HG02885 (cell line): ENCODE data around the gene GALNTL6.

Experiments
- ATAC-seq: cut with Tn5 transposase; IDR thresholded peaks from one replicate; pipeline ENCODE4 v1.9.1; 2021; ENCODE audit warnings: mild to moderate bottlenecking; ENCODE audit not compliant: unreplicated experiment, poor library complexity

The GALNTL6 gene

DNA sequence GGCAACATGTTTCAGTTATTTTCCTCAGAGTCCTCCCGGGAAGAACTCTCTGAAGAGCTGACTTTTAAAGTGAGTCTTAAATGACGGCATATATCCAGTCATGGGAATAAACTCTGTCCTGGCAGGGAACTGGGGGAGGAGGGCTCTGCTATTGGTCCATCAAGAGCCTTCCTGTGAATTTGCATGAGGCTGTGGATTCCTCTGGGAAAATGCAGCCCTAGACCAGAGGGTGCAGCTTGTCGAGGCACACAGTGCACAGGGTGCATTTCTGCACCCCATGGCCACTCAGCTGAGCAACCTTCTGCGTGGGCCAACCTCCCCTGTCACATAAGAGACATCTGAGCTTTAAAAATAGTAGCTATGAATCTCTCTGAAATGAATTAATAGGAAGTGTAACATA, 360.0 kb downstream of the GALNTL6 start:
- ATAC-seq = no peak

DNA sequence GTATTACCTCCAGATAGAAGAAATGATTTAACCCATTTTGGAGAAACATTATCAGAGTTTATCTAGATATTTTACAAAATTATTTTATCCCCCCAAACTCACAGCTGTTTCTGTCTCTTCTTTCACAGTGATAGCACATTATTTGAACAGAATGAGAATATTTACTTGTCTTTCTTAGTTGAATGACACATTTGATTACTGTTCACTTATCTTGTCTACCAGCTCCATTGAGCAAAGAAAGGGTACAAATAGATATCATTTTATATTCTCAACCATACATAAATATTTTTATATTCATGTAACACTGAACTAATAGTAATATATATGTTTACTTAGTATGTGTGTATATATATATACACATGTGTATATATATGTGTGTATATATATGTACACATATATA, 364.2 kb downstream of the GALNTL6 start:
- no peak for ATAC-seq

DNA sequence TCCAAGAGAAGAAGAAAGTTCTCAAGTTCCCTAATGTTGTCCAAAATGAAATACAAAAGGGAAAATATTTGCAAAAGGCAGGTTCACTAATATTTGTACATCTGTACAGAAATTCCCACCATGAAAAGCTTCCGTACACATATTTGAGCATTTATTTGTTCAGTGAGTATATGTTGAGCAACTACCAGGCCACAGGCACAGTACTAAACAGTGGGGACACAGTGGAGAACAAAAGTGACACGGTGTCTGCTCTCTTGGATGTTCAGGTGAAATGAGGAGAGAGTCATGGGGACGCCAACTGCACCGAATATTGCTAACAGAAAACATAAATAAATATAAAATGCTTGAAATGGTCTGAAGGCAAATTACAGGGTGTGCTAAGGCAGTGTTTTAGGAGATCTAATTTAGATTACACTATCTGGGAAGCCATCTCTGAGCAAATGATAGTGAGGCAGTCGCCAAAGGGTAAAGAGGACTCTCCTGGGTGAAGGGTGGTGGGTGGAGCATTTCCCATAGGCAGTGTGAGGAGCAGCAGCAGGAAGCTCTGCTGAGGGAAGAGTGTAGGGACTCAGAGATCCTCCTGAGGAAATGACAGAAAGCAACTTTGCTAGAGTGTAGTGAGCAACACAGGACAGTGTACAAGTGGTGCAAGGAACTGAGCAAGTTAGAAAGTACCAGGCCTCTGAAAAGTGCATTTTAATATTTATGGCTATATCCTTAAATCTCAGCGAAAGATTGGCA, 375.2 kb downstream of the GALNTL6 start:
- no peak for ATAC-seq

DNA sequence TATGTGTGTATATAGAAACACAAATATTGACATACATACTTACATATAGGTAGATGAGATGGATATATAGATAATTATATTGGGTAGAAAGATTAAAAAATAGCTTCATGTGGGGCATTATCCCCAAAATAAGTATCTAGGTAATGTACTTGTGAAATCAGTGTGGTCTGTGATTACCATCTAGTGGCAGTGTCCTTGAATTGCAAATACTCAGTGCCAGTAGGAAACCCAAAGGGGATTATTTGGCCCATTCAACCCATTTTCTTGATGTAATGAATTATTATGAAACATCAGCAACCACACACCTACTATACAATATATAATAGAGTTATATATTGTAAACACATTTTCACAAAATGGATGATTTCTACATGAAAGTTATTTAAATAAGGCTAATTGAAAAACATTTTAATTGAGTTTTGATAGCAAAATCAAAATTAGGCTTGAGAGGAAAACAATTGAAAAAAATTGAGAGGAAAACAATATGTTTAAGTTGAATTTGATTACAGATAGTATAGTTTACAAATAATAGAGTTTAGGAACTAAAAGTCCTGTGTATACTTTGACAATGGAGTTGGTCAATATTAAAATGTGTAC, 389.4 kb downstream of the GALNTL6 start:
- peak; percentile 61 for ATAC-seq

DNA sequence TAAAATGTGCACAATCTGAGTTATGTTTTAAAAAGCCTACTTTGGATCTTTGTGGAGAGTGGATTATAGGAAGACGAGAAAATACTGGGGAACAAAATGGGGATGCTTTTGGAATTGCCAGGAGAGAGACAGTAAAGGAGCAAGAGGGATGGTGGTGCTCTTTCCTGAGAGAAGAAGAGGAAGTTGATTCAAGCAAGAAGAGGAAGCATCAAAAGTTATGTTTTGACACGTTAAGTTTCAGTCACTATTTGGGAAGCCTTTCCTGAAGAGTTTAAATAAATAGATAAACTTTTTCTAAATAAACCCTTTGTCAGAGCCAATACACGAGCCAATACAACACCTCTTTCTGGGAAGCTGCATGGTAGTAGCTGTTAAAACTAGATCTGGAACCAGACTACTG, 394.1 kb downstream of the GALNTL6 start:
- ATAC-seq = no peak

DNA sequence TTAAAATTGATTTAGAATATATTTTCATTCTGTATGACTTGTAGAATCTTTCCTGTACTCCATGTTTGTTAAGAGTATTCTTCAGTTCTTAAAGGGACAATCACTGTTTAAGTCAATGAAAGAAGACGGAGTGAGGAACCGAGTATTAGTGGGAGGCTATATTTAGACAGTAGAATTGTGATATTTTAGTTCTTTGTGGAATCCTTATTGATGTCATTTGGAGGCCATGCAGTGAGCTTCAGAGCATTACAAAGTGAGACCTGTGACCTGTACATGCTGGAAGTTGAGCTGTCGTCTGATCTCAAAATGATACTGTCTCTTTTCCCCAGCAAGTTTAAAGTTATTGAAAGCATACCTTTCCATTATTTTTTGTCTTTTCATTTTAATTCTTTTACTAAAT, 394.7 kb downstream of the GALNTL6 start:
- ATAC-seq = no peak

DNA sequence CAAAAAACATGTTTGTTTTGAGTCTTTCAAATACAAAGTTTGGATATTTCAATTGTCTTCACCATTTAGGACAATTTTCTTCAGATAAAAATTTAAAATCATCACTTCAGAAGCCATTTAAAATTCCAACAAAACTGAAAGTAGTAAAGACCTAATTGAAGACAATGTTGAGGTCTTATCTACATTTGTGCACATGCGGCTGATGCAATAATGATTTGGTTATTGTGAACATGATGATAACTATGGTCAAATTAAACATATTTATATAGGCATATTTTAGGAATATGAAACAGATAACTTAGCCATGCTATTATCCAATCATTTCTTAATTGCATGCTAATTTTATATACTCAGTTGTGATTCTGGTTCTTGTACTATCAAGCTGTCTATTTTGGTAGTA, 407.5 kb downstream of the GALNTL6 start:
- no peak for ATAC-seq

DNA sequence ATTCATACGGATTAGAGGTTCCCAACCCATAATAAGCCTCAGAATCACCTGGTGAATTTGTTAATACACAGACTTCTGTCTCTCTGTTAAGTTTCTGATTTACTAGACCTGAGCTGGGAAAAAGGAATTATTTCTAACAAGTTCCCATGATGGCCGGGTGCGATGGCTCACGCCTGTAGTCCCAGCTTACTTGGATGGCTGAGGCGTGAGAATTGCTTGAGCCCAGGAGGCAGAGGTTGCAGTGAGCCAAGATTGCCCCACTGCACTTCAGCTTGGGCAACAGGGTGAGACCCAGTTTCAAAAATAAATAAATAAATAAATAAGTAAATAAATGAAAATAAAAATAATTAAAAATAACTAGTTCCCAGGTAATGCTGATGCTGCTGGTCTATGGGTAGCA, 412.3 kb downstream of the GALNTL6 start:
- ATAC-seq = no peak

DNA sequence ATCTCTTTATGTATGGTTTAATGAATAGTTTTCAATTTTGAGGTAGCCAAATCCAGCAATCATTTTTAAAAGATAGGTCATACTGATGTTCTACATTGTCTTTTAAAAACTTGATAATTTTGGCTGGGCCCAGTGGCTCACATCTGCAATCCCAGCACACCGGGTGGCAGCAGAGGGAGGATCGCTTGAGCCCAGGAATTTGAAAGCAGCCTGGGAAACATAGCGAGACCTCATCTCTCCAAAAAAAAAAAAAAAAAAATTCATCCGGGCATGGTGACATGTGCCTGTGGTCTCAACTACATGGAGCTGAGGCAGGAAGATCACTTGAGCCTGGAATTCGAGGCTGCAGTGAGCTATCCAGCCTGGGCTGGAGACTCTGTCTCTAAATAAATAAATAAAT, 419.8 kb downstream of the GALNTL6 start:
- no peak for ATAC-seq

DNA sequence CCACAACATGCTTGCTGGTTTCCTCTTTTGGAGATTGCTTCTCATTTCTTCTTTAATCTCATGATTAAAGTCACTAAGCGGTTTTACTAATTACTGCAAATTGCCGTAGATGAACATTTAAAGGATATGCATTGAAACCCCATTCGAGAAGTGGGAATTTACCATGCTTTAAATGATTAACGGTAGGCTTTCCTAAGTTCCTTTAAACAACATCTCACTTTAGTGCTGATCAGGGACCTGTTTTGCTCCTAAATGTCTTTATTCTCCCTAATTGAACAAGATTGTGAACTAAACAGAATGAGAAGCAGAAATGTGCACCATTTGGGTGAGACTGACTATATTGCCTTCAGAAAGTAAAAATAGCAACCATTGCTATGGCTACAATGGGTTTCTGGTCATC, 430.3 kb downstream of the GALNTL6 start:
- ATAC-seq = no peak

DNA sequence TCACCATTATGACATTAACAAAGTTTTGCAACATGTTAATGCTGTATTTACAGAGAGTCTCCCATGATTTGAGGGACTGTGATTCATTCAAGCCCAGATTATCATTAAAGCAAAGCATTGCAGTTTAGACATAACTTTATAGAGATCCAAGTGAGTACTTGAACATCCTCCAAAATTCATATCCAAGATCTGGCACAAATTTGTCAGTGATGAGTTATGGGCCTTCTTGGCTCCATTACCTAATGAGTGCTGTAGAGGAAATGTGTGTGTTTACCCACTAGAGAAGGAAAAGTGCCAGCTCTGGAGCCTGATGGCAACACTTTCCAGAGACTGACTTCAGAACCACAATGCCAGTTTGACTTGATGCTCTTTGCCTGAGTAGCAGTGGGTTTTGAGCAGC, 432.3 kb downstream of the GALNTL6 start:
- no peak for ATAC-seq

DNA sequence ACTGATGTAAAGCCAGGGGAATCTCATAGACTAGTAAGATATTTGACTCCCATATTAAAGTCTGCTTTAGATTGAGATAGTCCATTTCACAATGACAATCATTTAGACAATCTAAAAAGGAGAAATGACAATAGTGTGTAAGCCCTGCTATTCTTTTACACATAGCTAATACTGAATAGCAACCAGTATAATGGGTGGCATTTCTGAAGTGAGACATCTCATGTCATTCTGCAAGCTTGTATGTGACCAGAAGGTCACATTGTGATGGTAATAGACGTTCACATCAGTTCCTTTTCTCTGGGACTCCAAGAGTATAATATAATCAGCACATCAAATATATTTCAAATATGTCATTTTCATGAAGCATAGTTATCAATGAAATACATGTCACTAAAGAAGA, 440.2 kb downstream of the GALNTL6 start:
- ATAC-seq = no peak

DNA sequence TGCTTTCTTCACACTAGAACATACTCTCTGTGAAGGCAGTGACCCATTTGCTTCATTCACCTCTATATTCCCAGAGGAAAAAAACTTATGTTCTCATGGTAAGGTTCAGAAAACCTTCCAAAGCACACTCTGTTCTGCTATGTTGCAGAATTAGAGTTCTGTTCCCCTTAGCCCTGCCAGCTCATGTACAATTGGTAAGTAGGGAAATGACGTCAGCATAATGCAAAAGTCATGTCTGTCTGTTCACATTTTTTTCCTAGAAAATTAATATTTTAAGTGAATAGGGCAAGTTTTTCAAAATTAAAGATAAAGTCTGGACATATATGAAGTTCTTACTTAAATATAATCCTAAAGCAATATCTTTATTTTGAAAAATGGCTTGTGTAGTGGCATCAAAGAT, 443.6 kb downstream of the GALNTL6 start:
- no peak for ATAC-seq

DNA sequence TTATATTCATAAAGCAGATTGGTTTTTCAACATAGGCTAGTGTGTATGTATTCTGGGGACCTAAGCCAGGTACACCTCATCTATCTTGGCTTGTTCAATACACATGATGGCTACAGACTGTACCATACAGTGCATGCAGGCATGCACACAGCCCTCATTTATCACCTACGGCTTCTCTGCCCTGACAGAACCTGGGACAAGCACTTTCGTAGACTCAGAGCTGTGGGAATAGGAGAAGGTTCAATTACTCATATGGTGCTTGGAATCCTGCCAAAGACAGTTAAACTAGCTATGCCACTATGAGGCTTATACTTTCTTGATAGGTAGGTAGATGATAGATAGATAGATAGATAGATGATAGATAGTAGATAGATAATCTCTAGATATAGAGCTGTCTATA, 457.2 kb downstream of the GALNTL6 start:
- ATAC-seq = no peak

DNA sequence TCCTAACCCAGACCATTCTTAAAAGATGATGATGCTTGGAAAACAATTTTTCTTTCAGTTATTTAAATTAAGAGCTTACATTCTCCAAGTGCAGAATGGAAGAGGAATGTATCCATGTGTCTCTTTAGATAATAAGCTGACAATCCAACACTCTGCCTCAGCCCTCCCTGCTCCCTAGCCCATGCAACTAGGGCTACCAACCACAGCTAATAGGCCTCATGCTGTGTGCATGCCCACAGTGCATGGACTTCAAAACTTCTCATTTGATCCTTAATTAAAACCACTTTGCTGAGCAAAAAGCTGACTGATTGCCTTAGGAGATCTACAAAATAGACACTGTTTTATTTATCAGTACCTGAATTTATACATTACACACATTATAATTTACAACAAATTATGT, 473.9 kb downstream of the GALNTL6 start:
- ATAC-seq = no peak

DNA sequence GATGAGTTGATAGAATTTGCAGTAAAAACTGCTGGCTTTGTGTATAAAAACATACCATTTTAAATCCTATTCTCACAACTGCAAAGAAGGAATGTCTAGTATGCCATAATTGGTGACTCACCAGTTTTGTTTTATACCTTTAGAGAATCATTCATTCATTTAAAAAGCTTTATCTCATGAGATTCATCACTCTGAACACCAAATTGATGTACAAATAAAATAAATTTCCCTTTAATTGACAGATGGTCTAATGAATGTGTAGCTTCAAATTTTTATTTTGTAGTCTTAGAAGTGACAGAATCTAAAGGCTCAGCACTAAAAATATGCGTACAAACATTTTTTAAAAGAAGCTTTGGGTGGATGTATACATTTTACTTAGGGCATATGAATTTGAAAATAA, 492.5 kb downstream of the GALNTL6 start:
- ATAC-seq = no peak

DNA sequence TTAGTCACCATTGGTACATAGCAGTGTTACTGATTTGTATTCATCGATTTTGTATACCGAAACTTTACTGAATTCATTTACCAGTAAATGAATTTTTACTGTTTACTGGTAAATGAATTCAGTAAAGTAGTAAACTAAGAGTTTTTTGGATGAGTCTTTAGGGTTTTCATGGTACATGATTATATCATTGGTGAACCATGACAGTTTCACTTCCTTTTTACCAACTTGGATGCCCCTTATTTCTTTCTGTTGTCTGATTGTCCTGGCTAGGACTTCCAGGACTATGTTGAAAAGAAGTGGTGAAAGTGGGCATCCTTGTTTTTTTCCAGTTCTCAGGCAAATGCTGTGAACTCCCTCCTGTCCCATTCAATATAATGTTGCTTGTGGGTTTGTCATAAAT, 494.9 kb downstream of the GALNTL6 start:
- no peak for ATAC-seq

DNA sequence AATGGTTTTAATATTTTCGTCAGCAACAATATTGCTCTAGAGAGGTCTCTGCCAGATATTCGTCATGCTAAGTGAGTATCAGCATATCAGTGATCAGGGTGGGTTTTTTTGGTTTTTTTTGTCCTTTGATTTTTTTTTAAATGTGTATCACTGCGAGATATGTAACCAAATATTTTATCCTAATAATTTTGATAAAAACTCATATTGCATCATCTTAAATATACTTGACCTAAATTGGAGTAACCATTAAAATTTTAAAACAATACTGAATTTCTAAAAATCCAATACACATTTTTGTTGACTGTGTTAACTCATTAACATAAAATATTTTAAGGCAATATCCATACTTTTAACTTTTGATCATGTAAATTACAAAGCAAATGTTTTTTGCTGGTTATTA, 498.5 kb downstream of the GALNTL6 start:
- no peak for ATAC-seq

DNA sequence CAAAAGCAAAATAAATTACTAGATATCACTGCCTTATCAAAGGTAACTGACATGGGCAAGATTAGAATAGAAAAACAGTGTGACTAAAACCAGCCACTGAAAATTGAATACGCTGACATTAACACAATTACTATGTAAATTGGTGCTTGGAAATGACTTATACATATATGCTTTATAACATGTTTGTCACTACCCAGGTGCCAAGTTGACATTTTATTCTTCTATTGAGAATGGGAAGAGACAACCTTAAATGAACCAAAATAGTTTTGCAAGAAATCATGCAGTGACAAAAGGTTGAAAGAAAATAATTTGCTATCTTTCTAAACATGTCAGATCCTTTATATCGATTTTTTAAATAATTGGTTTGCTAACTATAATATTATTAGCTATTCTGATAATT, 510.1 kb downstream of the GALNTL6 start:
- no peak for ATAC-seq

DNA sequence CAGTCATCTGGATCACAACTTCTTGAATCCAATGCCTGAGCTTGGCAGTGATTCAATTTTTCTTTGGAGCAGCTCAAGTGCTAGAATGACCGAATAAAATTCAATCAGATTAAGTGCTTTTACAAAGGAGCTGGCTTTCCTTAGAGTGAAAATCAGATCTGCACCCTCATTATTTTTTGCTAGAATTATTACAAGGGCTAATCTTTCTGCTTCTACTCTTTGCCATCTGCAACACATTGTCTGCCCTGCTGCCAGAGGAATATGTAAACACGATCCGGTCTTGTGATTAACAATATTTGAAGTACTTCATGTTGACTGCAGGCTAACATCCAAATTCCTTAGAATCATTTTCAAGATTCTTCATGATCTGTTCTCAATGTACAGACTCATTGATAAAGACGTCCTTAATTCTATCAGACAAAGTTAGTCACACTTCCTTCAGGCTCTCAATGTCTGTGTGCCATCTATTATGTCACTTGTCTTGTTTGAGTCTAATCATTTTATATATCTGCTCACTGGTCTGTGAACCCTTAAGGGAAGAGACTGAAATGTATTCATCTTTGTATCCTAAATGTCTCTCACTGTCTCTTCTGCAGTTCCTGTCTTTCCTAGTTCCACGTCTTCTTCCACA, 531.2 kb downstream of the GALNTL6 start:
- no peak for ATAC-seq

DNA sequence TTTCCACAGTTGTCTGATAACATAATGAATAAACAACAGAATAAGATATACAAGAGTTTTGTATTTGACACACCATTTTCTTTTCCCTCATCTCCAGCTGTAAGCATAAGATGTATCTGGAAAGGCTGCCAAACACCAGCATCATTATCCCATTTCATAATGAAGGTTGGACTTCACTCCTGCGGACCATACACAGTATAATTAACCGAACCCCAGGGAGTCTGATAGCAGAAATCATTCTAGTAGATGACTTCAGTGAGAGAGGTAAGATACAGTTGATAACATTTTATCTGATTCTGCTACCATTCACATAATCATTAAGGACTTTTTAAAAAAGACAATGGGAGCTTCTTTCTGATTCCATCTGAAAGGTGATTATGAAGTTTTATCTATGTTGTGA, 535.2 kb downstream of the GALNTL6 start:
- ATAC-seq = no peak

DNA sequence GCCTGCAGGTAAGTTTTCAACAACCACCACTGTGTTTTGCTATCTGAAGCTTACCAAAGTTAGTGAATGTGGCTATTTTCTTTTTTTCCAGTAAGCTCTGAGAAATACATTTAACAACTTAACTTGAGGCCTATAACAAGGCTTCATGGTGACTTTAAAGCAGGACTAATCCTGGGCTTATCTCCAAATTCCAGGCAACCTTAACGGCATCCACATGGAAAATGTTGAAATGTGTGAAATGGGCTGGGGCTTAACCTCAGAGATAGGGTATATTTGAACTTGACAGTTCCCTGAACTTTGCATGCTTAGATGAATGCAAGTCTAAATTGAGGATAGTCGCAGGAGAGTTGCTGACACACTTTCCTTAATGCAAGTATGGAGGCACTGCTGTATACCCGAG, 539.2 kb downstream of the GALNTL6 start:
- ATAC-seq = no peak
